Activated CD8-positive, alpha-beta memory T cell treated with anti-CD3 and anti-CD28 coated beads for 48 hours (primary cell): ENCODE measurements around the gene MST1R.
A peak's percentile ranks its signal among the peaks of the same experiment; 100 is the strongest.

Source experiments
- DNase-seq, 3 experiments: peaks; one replicate each; pipeline ENCODE4 v3.0.0-alpha.2; 2020; ENCODE audit warnings: low read depth in 2 of 3, low spot score in 2 of 3

The MST1R gene

GRCh38 chr3:49878686-49879085 is 25.0 kb downstream of the MST1R start:
- no peak for DNase-seq

GRCh38 chr3:49877716-49878115 is 26.0 kb downstream of the MST1R start:
- no peak for DNase-seq

GRCh38 chr3:49876567-49876966 is 27.1 kb downstream of the MST1R start:
- DNase-seq = no peak

DNA sequence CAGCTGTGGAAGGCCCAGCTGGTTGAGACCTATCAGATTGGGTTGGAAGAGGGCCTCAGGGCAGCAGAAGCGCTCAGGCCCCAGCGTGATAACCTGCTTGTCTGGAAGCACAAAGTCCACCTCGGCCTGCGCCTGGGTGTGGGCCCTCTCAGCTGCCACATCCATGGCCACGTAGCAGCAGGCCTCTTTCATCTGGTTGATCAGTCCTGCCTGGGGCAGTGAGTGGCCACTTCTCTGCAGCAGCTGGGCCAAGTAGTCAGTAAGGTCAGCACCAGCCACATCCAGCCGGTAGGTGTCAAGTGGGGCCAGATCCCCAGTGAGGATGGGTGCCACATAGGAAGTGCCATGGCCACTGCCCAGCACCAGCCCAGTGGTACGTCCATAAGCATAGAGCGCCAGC is 30.1 kb downstream of the MST1R start:
- no peak for DNase-seq

DNA sequence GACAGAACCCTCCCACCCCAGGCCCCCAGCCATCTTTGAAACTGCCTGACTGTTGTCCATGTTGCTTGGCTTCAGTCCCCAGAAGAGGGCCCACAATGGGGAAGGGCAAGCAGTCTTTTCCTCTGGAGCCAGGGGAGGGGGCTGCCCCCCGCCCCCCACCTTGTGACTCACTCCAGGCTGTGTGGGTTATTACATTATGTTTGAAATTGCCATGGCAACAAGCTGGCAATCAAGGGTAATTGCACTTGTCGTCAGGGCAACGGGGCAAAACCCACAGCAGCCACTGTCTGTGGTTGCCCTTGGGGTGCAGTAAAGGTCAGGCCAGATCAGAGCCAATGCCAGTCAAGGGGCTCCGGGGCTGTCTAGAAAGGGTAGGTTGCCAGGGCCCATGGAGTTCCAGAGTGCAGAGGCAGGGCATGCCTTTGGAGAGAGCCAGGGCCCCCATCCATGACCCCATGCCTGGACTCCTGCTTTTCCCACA is 30.8 kb downstream of the MST1R start:
- no peak for DNase-seq

- no peak for DNase-seq
Measured at GRCh38 chr3:49871531-49872153, 32.0 kb downstream of the MST1R start.

DNA sequence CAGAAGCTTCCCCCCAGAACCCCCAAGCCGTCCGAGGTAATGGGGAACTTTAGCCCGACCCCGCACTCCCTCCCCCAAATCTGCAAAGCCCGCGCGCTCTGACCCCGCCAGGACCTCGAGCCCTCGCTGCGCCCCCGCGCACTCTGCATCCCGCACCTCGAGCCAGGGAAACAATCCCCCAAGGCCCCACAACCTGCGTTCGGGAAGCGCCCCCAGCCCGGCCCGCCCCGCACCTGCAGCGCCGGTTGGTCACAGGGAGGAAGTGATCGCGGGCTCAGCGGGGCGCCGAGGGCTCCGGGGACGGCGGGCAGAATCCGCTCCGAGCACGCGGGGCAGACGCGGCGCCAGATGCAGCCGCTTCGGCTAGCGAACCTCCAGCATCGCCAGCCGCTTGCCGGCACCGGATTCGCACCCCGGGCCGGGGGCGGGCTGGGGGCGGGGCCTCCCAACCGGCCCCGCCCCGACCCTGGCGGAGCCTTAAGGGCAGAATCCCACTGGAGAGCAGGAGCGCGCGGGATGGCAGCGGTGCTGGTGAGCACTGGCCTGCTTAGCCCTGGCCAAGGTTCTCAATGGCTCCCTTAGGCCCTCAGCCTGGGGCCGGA is 34.0 kb downstream of the MST1R start, which contains the start of gene CAMKV:
Gene CAMKV, minus strand, starts transcription at position 382 of the 602 bp plus-strand sequence. CDS start 7,518 bp downstream, outside the sequence.
- no peak for DNase-seq

DNA sequence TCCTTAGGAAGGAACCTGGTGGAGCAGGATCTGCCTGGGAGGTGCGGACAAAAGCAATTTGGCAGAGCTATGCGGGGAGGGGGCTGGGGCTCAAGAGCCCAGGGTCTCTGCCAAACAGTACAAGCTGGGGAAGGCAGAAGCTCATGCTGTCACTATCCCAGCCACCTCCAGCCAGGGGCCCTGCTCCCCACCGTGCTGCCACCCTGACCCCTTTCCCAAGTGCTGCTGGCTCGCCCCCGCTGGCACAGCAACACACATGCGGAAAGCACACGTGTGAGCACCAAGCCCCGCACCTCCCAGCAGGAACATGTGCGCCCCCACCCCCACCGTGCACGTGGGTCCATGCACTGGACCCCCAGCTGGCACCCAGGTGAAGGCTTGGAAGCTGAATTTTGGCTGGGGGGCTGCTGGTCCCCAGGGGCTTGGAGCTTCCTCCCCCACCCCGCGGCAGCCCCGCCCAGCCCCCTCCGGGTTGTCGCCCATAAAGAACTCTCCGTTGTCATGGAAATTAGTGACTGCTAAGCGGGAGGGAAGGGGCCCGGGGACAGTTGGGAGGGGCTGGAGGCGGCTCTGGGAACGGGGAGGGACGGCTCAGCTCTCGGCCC is 34.7 kb downstream of the MST1R start:
- DNase-seq = no peak

- no peak for DNase-seq
Measured at GRCh38 chr3:49867871-49868321, 35.8 kb downstream of the MST1R start.

- no peak for DNase-seq
Measured at GRCh38 chr3:49867400-49867799, 36.3 kb downstream of the MST1R start.

- DNase-seq = no peak
Measured at GRCh38 chr3:49865198-49865784, 38.4 kb downstream of the MST1R start.

DNA sequence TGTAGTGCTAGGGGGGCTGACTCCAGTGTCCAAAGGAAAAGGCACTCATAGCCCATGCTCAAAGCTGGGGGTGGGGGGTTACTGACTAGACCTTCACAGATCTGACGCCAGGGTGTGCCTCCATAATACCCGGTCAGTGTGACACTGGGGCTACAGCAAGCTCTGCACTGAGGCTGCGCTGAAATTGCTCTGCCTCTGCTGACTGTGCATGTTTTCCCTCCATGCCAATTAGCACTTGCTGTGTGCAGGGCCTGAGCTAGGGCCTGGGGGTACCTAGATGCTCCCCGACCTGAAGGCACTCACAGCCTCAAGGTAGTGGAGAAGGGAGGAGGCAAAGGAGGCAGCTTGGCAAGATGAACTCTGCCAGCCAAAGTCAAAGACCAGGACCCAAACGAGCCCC is 39.2 kb downstream of the MST1R start:
- DNase-seq = no peak

- no peak for DNase-seq
Measured at GRCh38 chr3:49859576-49860305, 43.9 kb downstream of the MST1R start.

DNA sequence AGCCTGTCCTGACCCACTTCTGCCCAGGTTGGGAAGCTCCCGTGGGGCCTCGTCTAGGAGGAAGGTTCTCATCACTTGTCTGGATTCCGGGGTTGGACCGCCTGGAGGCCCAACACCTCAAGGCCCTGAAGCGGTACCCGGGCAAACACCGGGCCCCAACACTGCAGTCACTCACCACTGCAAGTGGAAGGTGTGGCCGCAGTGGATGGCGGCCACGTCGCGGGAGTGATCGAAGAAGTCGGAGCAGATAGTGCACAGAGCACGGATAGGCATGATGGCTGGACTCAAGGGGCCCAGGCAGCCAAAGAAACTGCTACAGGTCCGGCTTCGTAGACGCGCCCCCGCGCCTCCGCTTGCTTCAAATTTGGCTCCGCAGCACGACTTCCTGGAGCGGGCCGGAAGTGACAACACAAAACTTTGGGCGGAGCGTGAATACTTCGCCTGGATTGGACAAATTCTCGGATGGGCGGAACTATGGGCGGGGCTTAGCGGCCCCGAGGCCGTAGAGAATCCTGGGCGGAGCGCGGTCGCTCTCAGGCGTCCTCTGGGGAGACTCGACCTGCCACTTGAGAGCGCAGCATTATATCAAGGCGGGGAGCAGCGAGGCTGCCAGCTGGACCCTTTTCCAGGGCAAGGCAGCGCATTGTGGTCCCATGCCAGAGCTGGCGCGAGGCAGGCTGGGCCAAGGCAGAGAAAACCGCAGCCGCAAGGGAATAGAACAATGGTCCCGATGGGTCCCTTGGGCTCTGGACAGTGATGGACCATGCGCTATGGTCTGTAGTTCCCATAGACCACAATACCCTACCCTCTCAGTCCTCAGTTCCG is 47.3 kb downstream of the MST1R start, which contains the start of gene TRAIP:
Gene TRAIP, minus strand, starts transcription at position 384 of the 825 bp plus-strand sequence. Its CDS starts 111 bp downstream, at position 273.
- DNase-seq = peak; percentile 82 to 92 (median 91)

GRCh38 chr3:49855662-49856061 is 48.0 kb downstream of the MST1R start:
- DNase-seq = no peak

GRCh38 chr3:49845694-49846093 is 58.0 kb downstream of the MST1R start:
- DNase-seq = no peak

- DNase-seq = no peak
Measured at GRCh38 chr3:49844464-49845183, 59.0 kb downstream of the MST1R start.

DNA sequence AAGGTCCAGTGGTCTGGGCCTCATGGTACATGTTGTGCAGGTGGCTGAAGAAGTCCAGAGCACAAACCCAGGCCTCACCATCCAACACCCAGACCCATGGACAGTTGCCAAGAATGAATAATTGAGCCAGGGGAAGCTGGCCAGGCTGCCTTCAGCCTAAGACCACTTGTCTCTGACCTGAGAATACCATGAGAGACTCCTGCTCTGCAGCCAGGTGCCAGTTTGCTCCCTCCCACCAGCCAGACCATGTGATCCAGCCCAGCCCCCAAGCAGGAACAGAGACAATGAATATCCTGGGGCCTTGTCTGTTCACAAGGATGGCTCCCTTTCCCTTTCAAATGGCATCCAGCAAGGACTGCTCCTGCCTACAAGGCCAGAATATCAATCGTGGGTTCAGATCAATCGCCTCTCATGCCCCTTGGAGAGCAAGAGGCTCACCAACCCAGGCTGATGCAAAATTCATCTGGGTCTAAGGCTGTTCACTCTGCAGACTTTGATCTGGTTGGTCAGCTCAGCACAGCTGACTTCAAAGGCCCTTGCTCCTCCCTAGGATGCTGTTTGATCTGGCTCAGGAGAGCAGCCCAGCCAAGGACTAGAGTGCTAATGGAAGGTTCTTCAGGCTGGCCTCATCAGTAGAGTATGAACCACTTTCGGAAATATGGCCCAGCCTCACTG is 60.7 kb downstream of the MST1R start:
- no peak for DNase-seq

DNA sequence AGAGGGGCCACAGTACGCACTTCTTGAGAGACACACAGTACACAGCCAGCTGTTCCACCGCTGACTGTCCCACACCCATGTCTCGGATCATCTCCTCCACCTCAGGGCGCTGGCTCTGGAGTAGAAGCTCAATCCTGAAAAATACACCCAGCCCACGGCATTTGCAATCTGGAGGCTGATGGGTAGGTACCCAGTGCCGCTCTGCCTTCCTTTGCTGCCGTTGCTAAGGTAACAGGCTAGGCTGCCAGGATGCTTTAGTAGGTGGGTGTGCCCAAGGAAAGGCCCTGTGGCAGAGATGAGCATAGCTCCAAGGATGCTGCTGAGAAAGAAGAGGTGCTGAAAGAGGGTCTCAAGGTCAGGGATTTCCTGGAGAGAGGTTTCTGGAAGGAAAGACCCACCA is 61.9 kb downstream of the MST1R start:
- no peak for DNase-seq
